A549 (cell line): Measurements from ENCODE around the gene PEX10. TPM values are rescaled to one million over a fixed set of nuclear protein-coding genes. Genes with fewer than 3 reads are reported as not detected.

Experiments
- ATAC-seq, 2 experiments: fragments of 200-7000 bp in 1 of 2; fragments of >200 bp in 1 of 2; cut with Nextera tagmentation in 1 of 2; cut with Tn5 transposase in 1 of 2; 3 replicates each; pipeline versions ENCODE4 v1.8.0 to v1.9.1; 2018 to 2020; ENCODE audit warnings: mild to moderate bottlenecking in 1 of 2, moderate library complexity in 1 of 2
- CTCF ChIA-PET: fragments of 300-600 bp; sonication (Branson Sonifier 250); formaldehyde crosslinking; extraction: SDS; loops from one replicate; lab custom pipeline; 2021; ENCODE audit warnings: antibody characterized with exemption, inconsistent platforms; lab: Yijun Ruan, JAX
- POLR2A ChIA-PET: fragments of 350-600 bp; formaldehyde crosslinking; extraction: SDS; loops from one replicate; lab custom pipeline; 2021; ENCODE audit warnings: antibody characterized with exemption, inconsistent platforms; lab: Yijun Ruan, JAX
- DNase-seq, 2 experiments: peaks; one replicate each; pipeline versions ENCODE4 v3.0.0 to v3.0.0-alpha.2; 2011 to 2016; ENCODE audit warnings: low read depth in 1 of 2, low spot score in 1 of 2
- FAIRE-seq: peaks from 2 replicates; lab custom pipeline; 2011; peaks lifted over from hg19 to GRCh38; lab: Jason Lieb, UNC
- H3K27ac ChIP-seq, 2 experiments: fragments of >200 bp; sonication (Bioruptor Twin); formaldehyde crosslinking; 3 replicates each; pipeline ENCODE4 v1.5.1; 2016 to 2017
- H3K4me1 ChIP-seq: fragments of >200 bp; sonication (Bioruptor Twin); formaldehyde crosslinking; 3 replicates; pipeline ENCODE4 v1.6.1; 2016
- H3K4me2 ChIP-seq: fragments of >200 bp; sonication (Bioruptor Twin); formaldehyde crosslinking; 3 replicates; pipeline ENCODE4 v1.6.1; 2016
- H3K4me3 ChIP-seq: fragments of >200 bp; sonication (Bioruptor Twin); formaldehyde crosslinking; 3 replicates; pipeline ENCODE4 v1.5.1; 2016
- H3K9me3 ChIP-seq: fragments of >200 bp; sonication (Bioruptor Twin); formaldehyde crosslinking; 3 replicates; pipeline ENCODE4 v1.6.1; 2016
- BHLHE40 ChIP-seq: IDR thresholded peaks from 2 replicates; pipeline ENCODE4 v1.6.1; 2012; ENCODE audit warnings: low read depth, low read length, inconsistent platforms
- CBX8 ChIP-seq: fragments of 200-600 bp; sonication (generic); IDR thresholded peaks from 2 replicates; pipeline ENCODE4 v1.6.1; 2016
- CEBPB ChIP-seq, 2 experiments: fragments of >200 bp in 1 of 2; sonication (Bioruptor Twin) in 1 of 2; formaldehyde crosslinking in 1 of 2; IDR thresholded peaks; 2 replicates each; pipeline ENCODE4 v1.6.1; 2012 to 2016
- CHD4 ChIP-seq: fragments of 200-600 bp; sonication (generic); IDR thresholded peaks from 2 replicates; pipeline ENCODE4 v1.6.1; 2016; ENCODE audit warnings: antibody characterized with exemption, mild to moderate bottlenecking, borderline replicate concordance
- E2F6 ChIP-seq: IDR thresholded peaks from 2 replicates; pipeline ENCODE4 v1.6.1; 2012; ENCODE audit warnings: low read depth, borderline replicate concordance
- EP300 ChIP-seq, 2 experiments: fragments of >200 bp; sonication (Bioruptor Twin); formaldehyde crosslinking; IDR thresholded peaks; 2 replicates in 1 of 2; 3 replicates in 1 of 2; pipeline ENCODE4 v1.6.1; 2016 to 2017
- ESRRA ChIP-seq: fragments of 150-350 bp; IDR thresholded peaks from 2 replicates; pipeline ENCODE4 v1.6.1; 2014; ENCODE audit warnings: mild to moderate bottlenecking, low read length, borderline replicate concordance
- FOSL2 ChIP-seq, 2 experiments: fragments of 450-650 bp in 1 of 2; fragments of >200 bp in 1 of 2; sonication (Bioruptor Twin) in 1 of 2; formaldehyde crosslinking; IDR thresholded peaks; 2 replicates each; pipeline versions ENCODE4 v1.5.0 to v1.6.1; 2016 to 2020; ENCODE audit warnings: mild to moderate bottlenecking in 1 of 2, moderate library complexity in 1 of 2
- FOXS1 ChIP-seq: fragments of 250-450 bp; sonication (Bioruptor Pico); IDR thresholded peaks from 2 replicates; pipeline ENCODE4 v1.5.0; 2020; ENCODE audit warnings: mild to moderate bottlenecking, moderate library complexity
- HOXA7 ChIP-seq: fragments of 250-450 bp; sonication (Bioruptor Pico); IDR thresholded peaks from 2 replicates; pipeline ENCODE4 v1.5.0; 2020; ENCODE audit warnings: mild to moderate bottlenecking, moderate library complexity
- HOXB13 ChIP-seq: fragments of 250-450 bp; sonication (Bioruptor Pico); IDR thresholded peaks from 2 replicates; pipeline ENCODE4 v1.5.0; 2020; ENCODE audit warnings: low read depth, mild to moderate bottlenecking, moderate library complexity
- HOXB5 ChIP-seq: fragments of 250-450 bp; sonication (Bioruptor Pico); IDR thresholded peaks from 2 replicates; pipeline ENCODE4 v1.5.0; 2020; ENCODE audit warnings: mild to moderate bottlenecking, moderate library complexity
- KDM5A ChIP-seq: fragments of 200-600 bp; sonication (generic); IDR thresholded peaks from 2 replicates; pipeline ENCODE4 v1.6.1; 2016; ENCODE audit warnings: antibody characterized with exemption, mild to moderate bottlenecking
- MAFK ChIP-seq: fragments of 450-650 bp; IDR thresholded peaks from 2 replicates; pipeline ENCODE4 v1.6.1; 2014; ENCODE audit not compliant: partially characterized antibody
- MAX ChIP-seq: IDR thresholded peaks from 2 replicates; pipeline ENCODE4 v1.6.1; 2012
- MYC ChIP-seq: IDR thresholded peaks from 2 replicates; pipeline ENCODE4 v1.6.1; 2012; ENCODE audit warnings: mild to moderate bottlenecking, inconsistent platforms, low read length, improper control_type of control experiment, borderline replicate concordance
- NPAS2 ChIP-seq: fragments of 250-450 bp; sonication (Bioruptor Pico); IDR thresholded peaks from 2 replicates; pipeline ENCODE4 v1.8.0; 2022; ENCODE audit warnings: mild to moderate bottlenecking, moderate library complexity, borderline replicate concordance
- POLR2A ChIP-seq: IDR thresholded peaks from 2 replicates; pipeline ENCODE4 v1.6.1; 2012; ENCODE audit warnings: mild to moderate bottlenecking, low read length
- RNF2 ChIP-seq: fragments of 200-600 bp; sonication (generic); IDR thresholded peaks from 2 replicates; pipeline ENCODE4 v1.6.1; 2016; ENCODE audit warnings: low read depth, mild to moderate bottlenecking, antibody characterized with exemption, moderate library complexity, borderline replicate concordance
- TFCP2L1 ChIP-seq: fragments of 250-450 bp; sonication (Bioruptor Pico); IDR thresholded peaks from 2 replicates; pipeline ENCODE4 v1.5.0; 2021; ENCODE audit warnings: mild to moderate bottlenecking
- ZC3H11A ChIP-seq: fragments of 450-650 bp; IDR thresholded peaks from 2 replicates; pipeline ENCODE4 v1.6.1; 2014; ENCODE audit warnings: antibody characterized with exemption, mild to moderate bottlenecking
- ZFP36 ChIP-seq: fragments of 450-650 bp; IDR thresholded peaks from 2 replicates; pipeline ENCODE4 v1.6.1; 2014; ENCODE audit warnings: borderline replicate concordance; ENCODE audit not compliant: partially characterized antibody
- ZNF302 ChIP-seq: fragments of 250-450 bp; sonication (Bioruptor Pico); IDR thresholded peaks from 2 replicates; pipeline ENCODE4 v1.9.0; 2021; ENCODE audit warnings: inconsistent platforms, mild to moderate bottlenecking, moderate library complexity
- ZSCAN20 ChIP-seq: fragments of 250-450 bp; sonication (Bioruptor Pico); IDR thresholded peaks from 2 replicates; pipeline ENCODE4 v1.8.0; 2022; ENCODE audit warnings: mild to moderate bottlenecking, moderate library complexity
- WGBS: methylation state at CpG from one replicate; pipeline ENCODE4 v1.1.6; 2017; ENCODE audit errors: missing lambda C conversion rate; 5-methylcytosine and 5-hydroxymethylcytosine counted together
- polyA plus RNA-seq, 4 experiments: library from polyadenylated mRNA; depleted of rRNA in 3 of 4; stranded (reverse); fragments of >200 nt; fragmentation: RNase III in 1 of 4; extraction: RNeasy Plus Mini Kit Qiagen cat#74134 plus additional on column Dnase treatment in 1 of 4; gene quantifications; 2 replicates in 3 of 4; 3 replicates in 1 of 4; pipeline ENCODE4 v1.2.3, GENCODE V29; 2011 to 2017
- TF ChIP-seq, protein P1 (sequence below): IDR thresholded peaks from 2 replicates; pipeline ENCODE4 v1.6.1; 2012
- TF ChIP-seq, protein P2 (sequence below): fragments of >200 bp; sonication (Bioruptor Twin); formaldehyde crosslinking; IDR thresholded peaks from 3 replicates; pipeline ENCODE4 v1.6.1; 2016
- TF ChIP-seq, protein P3 (sequence below): fragments of 250-450 bp; sonication (Bioruptor Pico); IDR thresholded peaks from 2 replicates; pipeline ENCODE4 v1.5.0; 2020; ENCODE audit warnings: low read depth, mild to moderate bottlenecking, moderate library complexity

Gene PEX10
- polyA plus RNA-seq, 2 of the 4 experiments (the other 2 are of a cell fraction) = 12.3 to 20.2 TPM

DNA sequence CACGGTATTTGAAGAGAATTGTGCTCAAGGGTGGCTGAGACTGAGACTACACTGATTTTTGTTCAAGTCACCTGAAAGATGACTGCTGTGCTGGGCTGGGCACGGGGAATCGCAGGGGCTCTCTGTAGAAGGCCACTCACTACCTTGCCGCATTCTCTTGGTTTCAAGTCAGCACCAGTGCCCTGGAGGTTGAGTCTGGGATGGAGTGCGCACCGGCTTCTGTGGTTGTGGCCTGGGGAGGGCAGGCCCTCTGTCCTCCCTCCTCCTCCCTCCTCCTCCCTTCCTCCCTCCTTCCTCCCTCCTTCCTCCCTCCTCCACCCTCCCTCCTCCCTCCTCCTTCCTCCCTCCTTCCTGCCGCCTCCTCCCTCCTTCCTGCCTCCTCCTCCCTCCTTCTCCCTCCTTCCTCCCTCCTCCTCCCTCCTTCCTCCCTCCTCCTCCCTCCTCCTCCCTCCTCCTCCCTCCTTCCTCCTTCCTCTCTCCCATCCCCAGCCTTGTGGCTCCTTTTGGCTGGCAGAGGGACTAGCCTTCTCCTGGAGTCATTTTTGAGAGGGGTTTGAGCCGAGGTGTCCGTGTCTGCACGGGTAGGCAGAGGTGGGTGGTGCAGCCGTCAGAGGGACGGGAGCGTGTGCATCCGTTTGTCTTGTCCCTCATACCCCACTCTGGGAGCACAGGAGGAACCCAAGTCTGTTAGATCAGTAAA is 11.3 kb downstream of the PEX10 start:
- Histone ChIP-seq H3K4me2 (no peak overlapping the region), H3K27ac (no peak overlapping the region), H3K9me3 (no peaks in the 10 kb centered on the region), H3K4me3 (no peak overlapping the region), H3K4me1 (no peaks in the 10 kb centered on the region)
- TF ChIP-seq POLR2A (no peak), ZNF302 (CRISPR knock-in tag) (no peak), E2F6 (no peak), MYC (no peak), FOXS1 (CRISPR knock-in tag) (no peak), KDM5A (no peak), CHD4 (no peak), ZC3H11A (no peak), ESRRA (no peak), TFCP2L1 (CRISPR knock-in tag) (no peak)
- TF ChIP-seq, protein P1, sequence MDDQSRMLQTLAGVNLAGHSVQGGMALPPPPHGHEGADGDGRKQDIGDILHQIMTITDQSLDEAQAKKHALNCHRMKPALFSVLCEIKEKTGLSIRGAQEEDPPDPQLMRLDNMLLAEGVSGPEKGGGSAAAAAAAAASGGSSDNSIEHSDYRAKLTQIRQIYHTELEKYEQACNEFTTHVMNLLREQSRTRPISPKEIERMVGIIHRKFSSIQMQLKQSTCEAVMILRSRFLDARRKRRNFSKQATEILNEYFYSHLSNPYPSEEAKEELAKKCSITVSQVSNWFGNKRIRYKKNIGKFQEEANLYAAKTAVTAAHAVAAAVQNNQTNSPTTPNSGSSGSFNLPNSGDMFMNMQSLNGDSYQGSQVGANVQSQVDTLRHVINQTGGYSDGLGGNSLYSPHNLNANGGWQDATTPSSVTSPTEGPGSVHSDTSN = no peak
- WGBS = 87% methylated on average over 9 of the region's 14 CpGs
- DNase-seq (no peak), FAIRE-seq (no peak), ATAC-seq (peak in 1 of 2 experiments; percentile 39; a peak in 3 of 6 replicates)
- POLR2A ChIA-PET = interaction anchor here (1.2 kb wide), 1 partner anchor 10 kb away, joined by 4 read pairs; the partner anchor contains the start of genes MORN1 and RER1
- CTCF ChIA-PET = interaction anchor here (0.9 kb wide), 1 partner anchor 14 kb away, joined by 3 read pairs; no protein-coding TSS in a partner anchor

- H3K4me2 ChIP-seq = no peak overlapping the region
- no peaks in the 10 kb centered on the region for H3K4me1 ChIP-seq
- DNase-seq (no peak), ATAC-seq (no peak), FAIRE-seq (no peak)
- no peak overlapping the region for H3K27ac ChIP-seq
- ChIA-PET CTCF (no interaction called here), POLR2A (interaction anchor here (1.2 kb wide), 1 partner anchor 9 kb away, joined by 4 read pairs; the partner anchor contains the start of genes MORN1 and RER1)
- no peaks in the 10 kb centered on the region for H3K9me3 ChIP-seq
- 85% methylated on average over 10 of the region's 10 CpGs for WGBS
- no peak overlapping the region for H3K4me3 ChIP-seq
- TF ChIP-seq NPAS2 (CRISPR knock-in tag) = no peak
- TF ChIP-seq MYC = no peak
- no peak for TF ChIP-seq EP300 (IDR thresholded peaks at IDR 0.05)
- no peak for TF ChIP-seq TFCP2L1 (CRISPR knock-in tag)
- TF ChIP-seq, protein P2, sequence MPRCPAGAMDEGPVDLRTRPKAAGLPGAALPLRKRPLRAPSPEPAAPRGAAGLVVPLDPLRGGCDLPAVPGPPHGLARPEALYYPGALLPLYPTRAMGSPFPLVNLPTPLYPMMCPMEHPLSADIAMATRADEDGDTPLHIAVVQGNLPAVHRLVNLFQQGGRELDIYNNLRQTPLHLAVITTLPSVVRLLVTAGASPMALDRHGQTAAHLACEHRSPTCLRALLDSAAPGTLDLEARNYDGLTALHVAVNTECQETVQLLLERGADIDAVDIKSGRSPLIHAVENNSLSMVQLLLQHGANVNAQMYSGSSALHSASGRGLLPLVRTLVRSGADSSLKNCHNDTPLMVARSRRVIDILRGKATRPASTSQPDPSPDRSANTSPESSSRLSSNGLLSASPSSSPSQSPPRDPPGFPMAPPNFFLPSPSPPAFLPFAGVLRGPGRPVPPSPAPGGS = no peak
- no peak for TF ChIP-seq MAFK
- TF ChIP-seq MAX = no peak
- TF ChIP-seq ZC3H11A = no peak
- no peak for TF ChIP-seq HOXB5 (CRISPR knock-in tag)
- no peak for TF ChIP-seq BHLHE40
- TF ChIP-seq CBX8 = no peak
- TF ChIP-seq RNF2 = no peak
- TF ChIP-seq, protein P3, sequence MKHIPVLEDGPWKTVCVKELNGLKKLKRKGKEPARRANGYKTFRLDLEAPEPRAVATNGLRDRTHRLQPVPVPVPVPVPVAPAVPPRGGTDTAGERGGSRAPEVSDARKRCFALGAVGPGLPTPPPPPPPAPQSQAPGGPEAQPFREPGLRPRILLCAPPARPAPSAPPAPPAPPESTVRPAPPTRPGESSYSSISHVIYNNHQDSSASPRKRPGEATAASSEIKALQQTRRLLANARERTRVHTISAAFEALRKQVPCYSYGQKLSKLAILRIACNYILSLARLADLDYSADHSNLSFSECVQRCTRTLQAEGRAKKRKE = no peak
- TF ChIP-seq HOXA7 (CRISPR knock-in tag) = no peak
- TF ChIP-seq ZFP36 = no peak
- no peak for TF ChIP-seq HOXB13 (CRISPR knock-in tag)
- no peak for TF ChIP-seq FOSL2 (IDR thresholded peaks at IDR 0.05)
- TF ChIP-seq FOSL2 (CRISPR knock-in tag; IDR thresholded peaks at IDR 0.05) = no peak
- no peak for TF ChIP-seq CEBPB (IDR thresholded peaks at IDR 0.05)
- no peak for TF ChIP-seq ZSCAN20
Observed at GRCh38 chr1:2400576-2400909, 11.8 kb downstream of the PEX10 start.
